Stimulated activated naive CD8-positive, alpha-beta T cell treated with anti-CD3 and anti-CD28 coated beads, Interleukin-15, amount 100 ng/mL, for 72 hours (primary cell): ENCODE measurements around the gene REX1BD.
A peak's percentile ranks its signal among the peaks of the same experiment; 100 is the strongest.

Experiments used
- ATAC-seq: fragments of 150-1000 bp; cut with Tn5 transposase; 2 replicates; pipeline ENCODE4 v1.10.0; 2021; ENCODE audit warnings: mild to moderate bottlenecking, moderate library complexity
- DNase-seq, 2 donors: peaks; one replicate each; pipeline ENCODE4 v3.0.0; 2021 to 2022
- H3K27ac Mint-ChIP-seq, 2 donors: one replicate each; pipeline ENCODE4 v1.8.0; 2022; ENCODE audit warnings: mild to moderate bottlenecking in 2 of 2, mixed read lengths in 2 of 2, moderate library complexity in 2 of 2
- H3K27me3 Mint-ChIP-seq: one replicate; pipeline ENCODE4 v1.8.0; 2022; ENCODE audit warnings: mixed read lengths
- H3K4me1 Mint-ChIP-seq: one replicate; pipeline ENCODE4 v1.8.0; 2022; ENCODE audit warnings: mild to moderate bottlenecking, mixed read lengths
- H3K4me3 Mint-ChIP-seq, 2 donors: one replicate each; pipeline ENCODE4 v1.8.0; 2022; ENCODE audit warnings: mild to moderate bottlenecking in 2 of 2, mixed read lengths in 2 of 2, moderate library complexity in 1 of 2
- H3K9me3 Mint-ChIP-seq, 2 donors: one replicate each; pipeline ENCODE4 v1.8.0; 2022; ENCODE audit warnings: mixed read lengths in 2 of 2

Gene REX1BD

DNA sequence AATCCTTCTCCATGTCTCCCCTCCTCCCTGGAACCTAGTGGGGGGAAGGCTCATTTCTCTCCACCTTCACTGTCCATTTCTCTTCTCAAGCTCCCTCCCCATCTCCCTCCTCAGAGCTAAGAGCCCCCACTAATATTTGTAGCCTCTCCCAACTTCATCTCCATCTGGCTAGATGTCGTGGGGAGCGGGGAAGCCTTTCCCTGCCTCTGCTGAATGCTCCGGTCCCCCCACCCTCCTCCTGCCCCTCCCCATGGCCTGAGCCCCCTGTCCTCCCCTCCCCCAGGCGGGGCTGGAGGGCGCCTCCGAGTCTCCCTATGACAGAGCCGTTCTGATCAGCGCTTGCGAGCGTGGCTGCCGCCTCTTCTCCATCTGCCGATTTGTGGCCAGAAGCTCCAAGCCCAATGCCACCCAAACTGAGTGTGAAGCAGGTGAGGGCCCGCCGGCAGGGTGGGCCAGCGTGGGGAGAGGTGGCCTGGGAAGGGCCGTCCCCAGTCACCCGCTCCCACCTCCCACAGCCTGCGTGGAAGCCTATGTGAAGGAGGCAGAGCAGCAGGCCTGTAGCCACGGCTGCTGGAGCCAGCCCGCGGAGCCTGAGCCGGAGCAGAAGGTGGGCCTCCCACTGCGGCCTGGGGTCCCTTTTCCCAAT, 25.1 kb downstream of the REX1BD start:
- peaks cover 92% of the 10 kb centered on the region for H3K27me3 Mint-ChIP-seq

GRCh38 chr19:18616023-18616422, 27.4 kb downstream of the REX1BD start:
- H3K9me3 Mint-ChIP-seq, result no peaks in the 10 kb centered on the region
- no peak overlapping the region for H3K27ac Mint-ChIP-seq
- H3K4me1 Mint-ChIP-seq, result peaks cover 26% of the 10 kb centered on the region
- peaks cover 69% of the 10 kb centered on the region for H3K27me3 Mint-ChIP-seq
- H3K4me3 Mint-ChIP-seq, result no peak overlapping the region
- DNase-seq (no peak), ATAC-seq (no peak)

More for the DNA sequence above, 25.1 kb downstream of the REX1BD start:
- Mint-ChIP-seq H3K4me1 (peaks cover 29% of the 10 kb centered on the region), H3K4me3 (peak overlapping the region; percentile 42 to 63), H3K9me3 (no peaks in the 10 kb centered on the region), H3K27ac (peak overlapping the region in 1 of 2 donors; percentile 81)
- DNase-seq, result no peak
- no peak for ATAC-seq

DNA sequence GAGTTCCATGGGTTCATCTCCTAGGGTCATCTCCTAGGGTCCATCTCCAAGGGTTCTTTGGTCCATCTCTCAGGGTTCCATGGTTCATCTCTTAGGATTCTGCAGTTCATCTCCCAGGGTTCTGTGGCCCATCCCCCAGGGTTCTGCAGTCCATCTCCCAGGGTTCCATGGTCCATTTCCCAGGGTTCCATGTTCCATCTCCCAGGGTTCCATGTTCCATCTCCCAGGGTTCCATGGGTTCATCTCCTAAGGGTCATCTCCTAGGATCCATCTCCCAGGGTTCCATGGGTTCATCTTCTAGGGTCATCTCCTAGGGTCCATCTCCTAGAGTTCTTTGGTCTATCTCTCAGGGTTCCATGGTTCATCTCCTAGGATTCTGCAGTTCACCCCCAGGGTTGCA, 29.0 kb downstream of the REX1BD start:
- H3K27ac Mint-ChIP-seq, result peak overlapping the region in 1 of 2 donors; percentile 30
- H3K4me3 Mint-ChIP-seq, result no peak overlapping the region
- peaks cover 54% of the 10 kb centered on the region for H3K27me3 Mint-ChIP-seq
- H3K9me3 Mint-ChIP-seq, result no peaks in the 10 kb centered on the region
- ATAC-seq (no peak), DNase-seq (no peak)
- peaks cover 15% of the 10 kb centered on the region for H3K4me1 Mint-ChIP-seq

DNA sequence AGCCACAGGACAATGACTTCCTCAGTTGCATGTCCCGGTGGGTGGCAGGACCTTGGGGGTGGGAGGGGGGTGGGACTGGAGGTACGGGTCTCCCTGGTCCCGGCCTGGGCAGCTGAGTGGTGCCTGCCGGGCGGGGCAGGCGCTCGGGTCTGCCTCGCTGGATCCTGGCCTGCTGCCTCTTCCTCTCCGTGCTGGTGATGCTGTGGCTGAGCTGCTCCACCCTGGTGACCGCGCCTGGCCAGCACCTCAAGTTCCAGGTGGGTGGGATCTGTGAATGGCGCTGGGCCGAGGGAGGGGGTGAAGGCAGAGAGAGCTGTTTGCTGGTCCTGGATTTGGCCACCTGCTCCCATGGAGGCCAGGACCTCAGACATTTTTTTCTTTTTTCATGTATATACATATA, 29.6 kb downstream of the REX1BD start:
- DNase-seq, result no peak
- Mint-ChIP-seq H3K9me3 (no peaks in the 10 kb centered on the region), H3K4me3 (no peak overlapping the region), H3K4me1 (peaks cover 9% of the 10 kb centered on the region), H3K27ac (no peak overlapping the region), H3K27me3 (peaks cover 47% of the 10 kb centered on the region)
- ATAC-seq, result no peak

DNA sequence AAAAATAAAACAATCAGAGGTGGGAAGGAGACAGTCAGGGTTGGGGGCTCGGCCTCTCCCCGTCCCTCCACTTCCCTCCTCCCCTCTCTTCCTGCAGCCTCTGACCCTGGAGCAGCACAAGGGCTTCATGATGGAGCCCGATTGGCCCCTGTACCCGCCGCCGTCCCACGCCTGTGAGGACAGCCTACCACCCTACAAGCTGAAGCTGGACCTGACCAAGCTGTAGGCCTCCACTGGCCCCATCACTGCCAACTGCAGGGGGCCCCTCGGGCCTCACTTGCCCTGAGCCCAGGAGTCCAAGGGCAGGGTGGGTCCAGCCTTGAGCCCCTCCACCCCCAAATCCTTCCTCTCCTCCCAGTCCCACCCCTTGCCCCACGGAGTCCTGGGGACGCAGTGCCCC, 31.7 kb downstream of the REX1BD start:
- no peak overlapping the region for H3K27ac Mint-ChIP-seq
- DNase-seq (no peak), ATAC-seq (no peak)
- H3K4me1 Mint-ChIP-seq, result no peaks in the 10 kb centered on the region
- peaks cover 26% of the 10 kb centered on the region for H3K27me3 Mint-ChIP-seq
- no peaks in the 10 kb centered on the region for H3K9me3 Mint-ChIP-seq
- no peak overlapping the region for H3K4me3 Mint-ChIP-seq

DNA sequence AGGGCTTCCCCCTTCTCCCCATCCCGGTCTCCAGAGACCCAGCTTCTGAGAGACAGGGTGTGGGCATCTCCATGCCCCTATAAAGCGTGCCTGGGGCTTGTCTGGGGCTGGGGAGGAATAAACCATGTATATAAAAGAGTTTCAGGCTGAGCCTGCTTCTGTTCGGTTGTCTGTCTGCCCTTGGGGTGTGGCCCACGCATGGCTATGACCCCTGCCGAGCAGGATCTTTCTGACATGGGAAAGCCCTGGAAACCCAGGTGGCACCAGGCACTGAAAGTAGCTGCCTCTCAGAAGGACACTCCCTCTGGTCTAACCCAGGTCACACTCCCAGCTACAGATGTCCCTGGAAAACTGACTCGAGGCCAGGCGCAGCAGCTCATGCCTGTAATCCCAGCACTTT, 32.3 kb downstream of the REX1BD start:
- Mint-ChIP-seq H3K27ac (no peak overlapping the region), H3K9me3 (no peaks in the 10 kb centered on the region), H3K4me3 (no peak overlapping the region), H3K27me3 (peaks cover 20% of the 10 kb centered on the region), H3K4me1 (no peaks in the 10 kb centered on the region)
- DNase-seq (no peak), ATAC-seq (no peak)

DNA sequence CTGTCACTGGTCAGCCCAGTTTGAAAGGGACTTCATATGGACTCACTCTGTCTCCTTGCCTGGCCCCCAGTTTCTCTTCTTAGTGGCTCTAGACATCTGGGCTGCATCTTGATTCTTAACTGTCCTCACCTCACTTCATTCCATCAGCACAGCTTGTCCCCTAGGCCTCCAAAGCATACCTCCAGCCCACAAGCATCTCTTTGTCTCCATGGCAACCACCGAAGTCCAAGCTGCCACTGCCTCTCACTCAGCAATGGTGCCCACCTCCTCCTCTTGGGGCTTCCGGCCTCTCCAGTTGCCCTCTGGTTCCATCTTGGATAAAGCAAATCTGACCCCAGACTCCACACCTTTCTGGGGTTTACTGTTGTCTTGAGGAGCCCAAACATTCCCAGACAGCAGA, 38.3 kb downstream of the REX1BD start:
- Mint-ChIP-seq H3K4me3 (no peak overlapping the region), H3K9me3 (no peaks in the 10 kb centered on the region), H3K27ac (peak overlapping the region in 1 of 2 donors; percentile 55), H3K27me3 (peaks cover 10% of the 10 kb centered on the region), H3K4me1 (no peaks in the 10 kb centered on the region)
- DNase-seq (no peak), ATAC-seq (no peak)

GRCh38 chr19:18629166-18630088, 40.8 kb downstream of the REX1BD start:
- Mint-ChIP-seq H3K27ac (peak overlapping the region in 1 of 2 donors; percentile 22), H3K9me3 (no peaks in the 10 kb centered on the region), H3K4me1 (no peaks in the 10 kb centered on the region), H3K27me3 (peaks cover 12% of the 10 kb centered on the region), H3K4me3 (no peak overlapping the region)
- ATAC-seq, result no peak
- DNase-seq, result no peak

DNA sequence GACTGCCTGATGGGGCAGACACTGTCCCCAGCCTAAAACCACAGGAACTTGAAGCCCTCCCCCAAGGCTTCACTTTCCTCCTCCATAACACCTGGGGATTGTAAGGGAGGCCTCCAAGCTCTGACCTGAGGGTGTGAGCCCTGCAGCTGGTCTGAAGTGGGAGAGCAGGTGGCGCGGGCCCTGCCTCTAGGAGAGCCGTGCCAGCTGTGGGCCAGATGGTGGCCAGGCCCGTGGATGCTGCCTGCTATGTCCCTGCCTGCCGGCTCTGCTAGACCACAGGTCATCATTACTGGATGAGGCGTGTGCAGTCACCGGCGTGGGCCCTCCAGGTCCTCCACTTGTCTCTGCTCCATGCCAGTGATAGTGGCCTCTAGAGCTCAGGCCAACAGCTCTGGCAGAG, 44.7 kb downstream of the REX1BD start:
- Mint-ChIP-seq H3K27ac (no peak overlapping the region), H3K4me1 (peaks cover 31% of the 10 kb centered on the region), H3K4me3 (no peak overlapping the region), H3K9me3 (no peaks in the 10 kb centered on the region), H3K27me3 (peaks cover 18% of the 10 kb centered on the region)
- DNase-seq, result no peak
- no peak for ATAC-seq

- DNase-seq (no peak), ATAC-seq (no peak)
- H3K9me3 Mint-ChIP-seq, result no peaks in the 10 kb centered on the region
- H3K27me3 Mint-ChIP-seq, result peaks cover 13% of the 10 kb centered on the region
- H3K27ac Mint-ChIP-seq, result peak overlapping the region in 1 of 2 donors; percentile 77
- H3K4me1 Mint-ChIP-seq, result peaks cover 34% of the 10 kb centered on the region
- H3K4me3 Mint-ChIP-seq, result no peak overlapping the region
Observed at GRCh38 chr19:18634612-18635297, 46.2 kb downstream of the REX1BD start.

GRCh38 chr19:18635831-18636182, 47.2 kb downstream of the REX1BD start:
- no peak for DNase-seq

DNA sequence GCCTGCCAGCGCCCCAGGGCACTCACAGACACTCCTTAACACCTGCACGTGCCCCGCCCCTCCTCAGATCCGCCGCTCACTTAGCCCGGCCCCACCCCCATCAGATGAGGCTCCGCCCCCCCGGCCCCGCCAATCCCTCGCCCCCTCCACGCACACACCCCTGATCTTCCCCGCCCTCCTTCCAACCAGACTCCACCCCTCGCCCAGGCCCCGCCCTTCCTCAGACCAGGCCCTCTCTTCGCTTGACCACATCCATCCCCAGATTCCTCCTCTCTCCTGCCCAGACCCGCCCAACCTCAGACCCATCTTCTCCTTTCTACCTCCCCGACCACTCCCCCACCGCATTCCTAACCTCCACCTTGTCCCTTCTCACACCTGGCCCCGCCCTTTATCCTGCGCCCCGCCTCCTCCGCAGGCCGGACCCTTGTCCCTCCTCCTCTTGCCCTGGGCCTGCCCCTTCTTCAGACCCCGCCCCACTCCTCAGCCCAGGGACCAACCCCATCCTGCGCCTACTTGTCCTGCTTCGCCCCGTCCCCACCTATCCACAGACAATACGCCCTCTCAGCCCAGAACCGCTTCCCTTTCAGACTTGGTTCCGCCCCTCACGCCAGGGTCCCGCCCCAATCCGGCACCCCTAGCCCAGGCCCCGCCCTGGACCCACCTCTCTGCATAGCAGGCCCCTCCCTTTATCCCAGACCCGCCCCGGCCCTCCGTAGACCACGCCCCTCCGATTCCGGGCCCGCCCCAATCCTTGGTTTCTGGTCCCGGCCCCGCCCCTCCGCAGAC, 47.8 kb downstream of the REX1BD start:
- H3K9me3 Mint-ChIP-seq, result no peaks in the 10 kb centered on the region
- H3K4me1 Mint-ChIP-seq, result peaks cover 34% of the 10 kb centered on the region
- H3K4me3 Mint-ChIP-seq, result peak overlapping the region; percentile 93 to 96
- DNase-seq (peak; percentile 98 to 100), ATAC-seq (peak; percentile 94)
- peaks cover 8% of the 10 kb centered on the region for H3K27me3 Mint-ChIP-seq
- peak overlapping the region; percentile 94 to 97 for H3K27ac Mint-ChIP-seq

More at GRCh38 chr19:18635831-18636182, 47.2 kb downstream of the REX1BD start:
- H3K4me3 Mint-ChIP-seq, result peak overlapping the region; percentile 93 to 96
- no peak for ATAC-seq
- peaks cover 8% of the 10 kb centered on the region for H3K27me3 Mint-ChIP-seq
- peaks cover 34% of the 10 kb centered on the region for H3K4me1 Mint-ChIP-seq
- H3K9me3 Mint-ChIP-seq, result no peaks in the 10 kb centered on the region
- H3K27ac Mint-ChIP-seq, result no peak overlapping the region

GRCh38 chr19:18636969-18637629, 48.5 kb downstream of the REX1BD start, which contains the start of gene KLHL26:
TSS of gene KLHL26 (plus strand) at chr19:18637028. CDS start at chr19:18637055, 27 bp downstream.
- H3K9me3 Mint-ChIP-seq, result no peaks in the 10 kb centered on the region
- peak within 1 kb of the TSS; percentile 93 to 96 for H3K4me3 Mint-ChIP-seq
- no peak for ATAC-seq
- peaks cover 8% of the 10 kb centered on the region for H3K27me3 Mint-ChIP-seq
- peaks cover 34% of the 10 kb centered on the region for H3K4me1 Mint-ChIP-seq
- DNase-seq, result no peak
- peak within 1 kb of the TSS; percentile 94 to 97 for H3K27ac Mint-ChIP-seq

DNA sequence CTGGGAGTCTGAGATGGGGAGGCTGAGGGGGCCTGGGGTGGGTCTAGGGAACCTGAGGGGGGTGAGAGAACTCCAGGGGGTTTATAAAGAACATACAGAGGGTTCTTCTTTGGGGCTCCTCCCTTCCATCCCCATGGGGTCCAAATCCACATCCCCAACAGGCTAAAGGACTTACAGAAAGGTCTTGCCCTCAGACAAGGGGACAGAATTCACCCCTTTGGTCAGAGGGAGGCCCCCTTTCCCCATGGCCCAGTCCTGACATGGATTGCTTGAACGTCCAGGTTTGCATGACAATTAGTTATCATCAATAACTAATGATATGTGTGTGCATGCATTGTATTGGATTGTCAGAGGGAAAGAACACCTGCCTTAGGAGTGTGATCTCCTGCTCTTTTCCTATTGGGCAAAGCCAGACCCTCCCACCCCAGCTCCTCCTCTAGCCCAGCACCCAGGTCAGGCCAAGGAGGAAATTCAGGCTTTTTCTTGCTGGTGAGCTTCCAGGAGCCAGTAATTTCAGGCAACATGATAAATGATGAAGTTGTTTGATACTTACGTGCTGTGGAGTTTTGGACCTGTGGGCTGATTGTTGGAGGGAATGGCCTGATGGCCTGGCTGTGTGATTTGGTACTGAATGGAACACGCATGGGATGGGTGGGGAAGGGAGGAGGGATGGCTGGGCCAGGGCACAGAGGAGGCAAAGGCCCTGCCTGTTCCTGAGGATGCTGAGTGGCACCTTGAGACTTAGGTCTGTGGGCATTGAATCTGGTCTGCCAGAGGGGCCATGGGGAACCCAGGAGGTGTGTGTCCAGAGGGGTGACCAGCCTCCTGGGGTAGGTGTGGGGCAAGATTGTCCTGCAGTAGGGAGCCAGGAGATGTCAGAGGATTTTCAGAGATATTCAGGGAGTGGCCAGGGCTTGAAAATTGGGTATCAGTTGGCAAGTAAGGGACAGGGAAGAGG, 49.4 kb downstream of the REX1BD start:
- H3K9me3 Mint-ChIP-seq, result no peaks in the 10 kb centered on the region
- H3K27ac Mint-ChIP-seq, result peak overlapping the region; percentile 63 to 94
- no peak for DNase-seq
- peaks cover 8% of the 10 kb centered on the region for H3K27me3 Mint-ChIP-seq
- peak overlapping the region; percentile 93 to 96 for H3K4me3 Mint-ChIP-seq
- no peak for ATAC-seq
- H3K4me1 Mint-ChIP-seq, result peaks cover 34% of the 10 kb centered on the region
